ENCODE data around the gene TBKBP1.

Gene TBKBP1

GRCh38 chr17:47721725-47722124, 27.8 kb downstream of the TBKBP1 start:
- Histone ChIP-seq H2BK120ac (ENCODE audit: insufficient read depth, low read length, poor library complexity) (no peak overlapping the region), H2AFZ (ENCODE audit: insufficient read depth, low read length, poor library complexity) (no peak overlapping the region), H2AK5ac (ENCODE audit: low read length) (no peak overlapping the region), H4K91ac (ENCODE audit: low read depth, low read length) (no peak overlapping the region), H3K4ac (ENCODE audit: low read depth, low read length) (no peak overlapping the region), H2BK12ac (ENCODE audit: low read length) (no peak overlapping the region), H4K8ac (ENCODE audit: low read depth, low read length) (no peak overlapping the region), H3K4me3 (ENCODE audit: low read depth, low read length) (no peak overlapping the region), H3K36me3 (ENCODE audit: control insufficient read depth in 1 of 2, insufficient read depth in 2 of 2, low read length in 2 of 2) (no peaks in the 10 kb centered on the region), H3K9ac (ENCODE audit: low read length) (no peak overlapping the region), H3K23ac (ENCODE audit: low read length) (no peak overlapping the region), H3K27me3 (ENCODE audit: insufficient read depth, low read length) (peaks cover 8% of the 10 kb centered on the region), H3K4me1 (ENCODE audit: control insufficient read depth in 1 of 2, insufficient read depth in 2 of 2, low read length in 2 of 2) (peaks cover 0 to 3% of the 10 kb centered on the region in 2 experiments), H3K27ac (ENCODE audit: low read depth, low read length) (no peak overlapping the region), H3K14ac (ENCODE audit: low read length) (no peak overlapping the region), H3K18ac (ENCODE audit: low read length) (no peak overlapping the region), H2BK5ac (ENCODE audit: low read depth, low read length, poor library complexity) (no peak overlapping the region), H4K12ac (ENCODE audit: low read depth, low read length) (no peak overlapping the region), H3K79me1 (ENCODE audit: low read length) (no peaks in the 10 kb centered on the region), H3K9me3 (ENCODE audit: insufficient read depth, low read depth, low read length) (peaks cover 2% of the 10 kb centered on the region), H3K4me2 (ENCODE audit: low read length) (no peak overlapping the region), H3K79me2 (ENCODE audit: control insufficient read depth, insufficient read depth, low read length, poor library complexity) (no peaks in the 10 kb centered on the region)
- no peak for DNase-seq
- no CpG with 5 or more reads among the region's 8 CpGs for WGBS (ENCODE audit: extremely low coverage, insufficient coverage, insufficient read length)

GRCh38 chr17:47724705-47725104, 30.7 kb downstream of the TBKBP1 start:
- H3K4me2 ChIP-seq (ENCODE audit: low read length), result no peak overlapping the region
- peaks cover 8% of the 10 kb centered on the region for H3K27me3 ChIP-seq (ENCODE audit: insufficient read depth, low read length)
- H4K8ac ChIP-seq (ENCODE audit: low read depth, low read length), result no peak overlapping the region
- no peak overlapping the region for H2BK120ac ChIP-seq (ENCODE audit: insufficient read depth, low read length, poor library complexity)
- H3K36me3 ChIP-seq (ENCODE audit: control insufficient read depth in 1 of 2, insufficient read depth in 2 of 2, low read length in 2 of 2), result no peaks in the 10 kb centered on the region
- DNase-seq, result no peak
- no peak overlapping the region for H4K91ac ChIP-seq (ENCODE audit: low read depth, low read length)
- H3K4ac ChIP-seq (ENCODE audit: low read depth, low read length), result no peak overlapping the region
- no peak overlapping the region for H2AK5ac ChIP-seq (ENCODE audit: low read length)
- no peak overlapping the region for H3K18ac ChIP-seq (ENCODE audit: low read length)
- H3K4me3 ChIP-seq (ENCODE audit: low read depth, low read length), result no peak overlapping the region
- WGBS (ENCODE audit: extremely low coverage, insufficient coverage, insufficient read length), result no CpG with 5 or more reads among the region's 2 CpGs
- no peak overlapping the region for H3K23ac ChIP-seq (ENCODE audit: low read length)
- peaks cover 0 to 3% of the 10 kb centered on the region in 2 experiments for H3K4me1 ChIP-seq (ENCODE audit: control insufficient read depth in 1 of 2, insufficient read depth in 2 of 2, low read length in 2 of 2)
- no peak overlapping the region for H3K27ac ChIP-seq (ENCODE audit: low read depth, low read length)
- H3K9ac ChIP-seq (ENCODE audit: low read length), result no peak overlapping the region
- no peak overlapping the region for H4K12ac ChIP-seq (ENCODE audit: low read depth, low read length)
- no peak overlapping the region for H3K14ac ChIP-seq (ENCODE audit: low read length)
- H3K79me1 ChIP-seq (ENCODE audit: low read length), result no peaks in the 10 kb centered on the region
- peaks cover 2% of the 10 kb centered on the region for H3K9me3 ChIP-seq (ENCODE audit: insufficient read depth, low read depth, low read length)
- no peak overlapping the region for H2AFZ ChIP-seq (ENCODE audit: insufficient read depth, low read length, poor library complexity)
- no peaks in the 10 kb centered on the region for H3K79me2 ChIP-seq (ENCODE audit: control insufficient read depth, insufficient read depth, low read length, poor library complexity)
- H2BK5ac ChIP-seq (ENCODE audit: low read depth, low read length, poor library complexity), result no peak overlapping the region
- no peak overlapping the region for H2BK12ac ChIP-seq (ENCODE audit: low read length)

- no peak overlapping the region for H3K14ac ChIP-seq (ENCODE audit: low read length)
- no peaks in the 10 kb centered on the region for H3K79me2 ChIP-seq (ENCODE audit: control insufficient read depth, insufficient read depth, low read length, poor library complexity)
- no peak overlapping the region for H4K8ac ChIP-seq (ENCODE audit: low read depth, low read length)
- H3K18ac ChIP-seq (ENCODE audit: low read length), result no peak overlapping the region
- no peak overlapping the region for H2BK5ac ChIP-seq (ENCODE audit: low read depth, low read length, poor library complexity)
- no peak overlapping the region for H3K23ac ChIP-seq (ENCODE audit: low read length)
- no peak overlapping the region for H2AFZ ChIP-seq (ENCODE audit: insufficient read depth, low read length, poor library complexity)
- H3K4ac ChIP-seq (ENCODE audit: low read depth, low read length), result no peak overlapping the region
- no peak overlapping the region for H3K4me3 ChIP-seq (ENCODE audit: low read depth, low read length)
- no peak overlapping the region for H4K91ac ChIP-seq (ENCODE audit: low read depth, low read length)
- no peak overlapping the region for H2BK120ac ChIP-seq (ENCODE audit: insufficient read depth, low read length, poor library complexity)
- H3K4me1 ChIP-seq (ENCODE audit: control insufficient read depth in 1 of 2, insufficient read depth in 2 of 2, low read length in 2 of 2), result peaks cover 0 to 3% of the 10 kb centered on the region in 2 experiments
- H3K27me3 ChIP-seq (ENCODE audit: insufficient read depth, low read length), result peaks cover 5% of the 10 kb centered on the region
- H3K79me1 ChIP-seq (ENCODE audit: low read length), result no peaks in the 10 kb centered on the region
- no CpG with 5 or more reads among the region's 13 CpGs for WGBS (ENCODE audit: extremely low coverage, insufficient coverage, insufficient read length)
- no peak overlapping the region for H4K12ac ChIP-seq (ENCODE audit: low read depth, low read length)
- no peak overlapping the region for H2AK5ac ChIP-seq (ENCODE audit: low read length)
- H3K9me3 ChIP-seq (ENCODE audit: insufficient read depth, low read depth, low read length), result peaks cover under 1% of the 10 kb centered on the region
- no peak overlapping the region for H3K9ac ChIP-seq (ENCODE audit: low read length)
- no peaks in the 10 kb centered on the region for H3K36me3 ChIP-seq (ENCODE audit: control insufficient read depth in 1 of 2, insufficient read depth in 2 of 2, low read length in 2 of 2)
- no peak overlapping the region for H2BK12ac ChIP-seq (ENCODE audit: low read length)
- H3K4me2 ChIP-seq (ENCODE audit: low read length), result no peak overlapping the region
- H3K27ac ChIP-seq (ENCODE audit: low read depth, low read length), result no peak overlapping the region
- no peak for DNase-seq
Measured at GRCh38 chr17:47725446-47726111, 31.6 kb downstream of the TBKBP1 start.

GRCh38 chr17:47726796-47727703, 33.1 kb downstream of the TBKBP1 start:
- Histone ChIP-seq H2AK5ac (ENCODE audit: low read length) (no peak overlapping the region), H3K14ac (ENCODE audit: low read length) (no peak overlapping the region), H3K4ac (ENCODE audit: low read depth, low read length) (no peak overlapping the region), H2BK120ac (ENCODE audit: insufficient read depth, low read length, poor library complexity) (no peak overlapping the region), H3K27ac (ENCODE audit: low read depth, low read length) (no peak overlapping the region), H3K36me3 (ENCODE audit: control insufficient read depth in 1 of 2, insufficient read depth in 2 of 2, low read length in 2 of 2) (no peaks in the 10 kb centered on the region), H3K9ac (ENCODE audit: low read length) (no peak overlapping the region), H3K9me3 (ENCODE audit: insufficient read depth, low read depth, low read length) (no peaks in the 10 kb centered on the region), H3K23ac (ENCODE audit: low read length) (no peak overlapping the region), H3K4me2 (ENCODE audit: low read length) (no peak overlapping the region), H3K27me3 (ENCODE audit: insufficient read depth, low read length) (peaks cover 4% of the 10 kb centered on the region), H4K91ac (ENCODE audit: low read depth, low read length) (no peak overlapping the region), H4K8ac (ENCODE audit: low read depth, low read length) (no peak overlapping the region), H3K79me1 (ENCODE audit: low read length) (no peaks in the 10 kb centered on the region), H3K4me3 (ENCODE audit: low read depth, low read length) (no peak overlapping the region), H2BK12ac (ENCODE audit: low read length) (no peak overlapping the region), H3K4me1 (ENCODE audit: control insufficient read depth in 1 of 2, insufficient read depth in 2 of 2, low read length in 2 of 2) (no peaks in the 10 kb centered on the region), H3K18ac (ENCODE audit: low read length) (no peak overlapping the region), H4K12ac (ENCODE audit: low read depth, low read length) (no peak overlapping the region), H2AFZ (ENCODE audit: insufficient read depth, low read length, poor library complexity) (no peak overlapping the region), H2BK5ac (ENCODE audit: low read depth, low read length, poor library complexity) (no peak overlapping the region), H3K79me2 (ENCODE audit: control insufficient read depth, insufficient read depth, low read length, poor library complexity) (no peaks in the 10 kb centered on the region)
- WGBS (ENCODE audit: extremely low coverage, insufficient coverage, insufficient read length), result no CpG with 5 or more reads among the region's 12 CpGs
- no peak for DNase-seq
